ENCODE measurements around the gene SPN.
"Not testable (repeated sequence)": the region's sequence is repeated elsewhere in the genome, so short reads cannot be mapped to it uniquely, and the experiment has no call there.

DNA sequence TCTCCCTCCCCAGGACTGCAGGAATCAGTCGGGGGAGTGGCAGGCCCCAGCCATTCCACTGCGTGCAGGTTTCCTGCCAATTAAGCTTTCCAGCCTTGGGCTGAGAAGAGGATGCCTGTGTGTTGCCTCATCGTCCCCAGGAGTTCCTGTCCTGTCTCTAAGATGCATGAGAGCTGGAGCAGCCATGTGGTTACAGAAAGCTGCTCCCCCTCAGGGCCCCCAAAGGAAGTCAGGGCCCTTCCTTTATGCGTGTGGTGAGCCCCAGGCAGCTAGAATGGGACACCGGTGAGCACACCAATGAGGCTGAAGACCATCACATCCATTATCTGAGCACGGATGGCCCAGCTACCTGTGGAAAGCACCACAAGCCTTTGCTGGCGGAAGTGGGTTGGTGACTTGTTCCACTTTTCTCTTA, 35.4 kb upstream of the SPN start:
- TF ChIP-seq, protein P1, sequence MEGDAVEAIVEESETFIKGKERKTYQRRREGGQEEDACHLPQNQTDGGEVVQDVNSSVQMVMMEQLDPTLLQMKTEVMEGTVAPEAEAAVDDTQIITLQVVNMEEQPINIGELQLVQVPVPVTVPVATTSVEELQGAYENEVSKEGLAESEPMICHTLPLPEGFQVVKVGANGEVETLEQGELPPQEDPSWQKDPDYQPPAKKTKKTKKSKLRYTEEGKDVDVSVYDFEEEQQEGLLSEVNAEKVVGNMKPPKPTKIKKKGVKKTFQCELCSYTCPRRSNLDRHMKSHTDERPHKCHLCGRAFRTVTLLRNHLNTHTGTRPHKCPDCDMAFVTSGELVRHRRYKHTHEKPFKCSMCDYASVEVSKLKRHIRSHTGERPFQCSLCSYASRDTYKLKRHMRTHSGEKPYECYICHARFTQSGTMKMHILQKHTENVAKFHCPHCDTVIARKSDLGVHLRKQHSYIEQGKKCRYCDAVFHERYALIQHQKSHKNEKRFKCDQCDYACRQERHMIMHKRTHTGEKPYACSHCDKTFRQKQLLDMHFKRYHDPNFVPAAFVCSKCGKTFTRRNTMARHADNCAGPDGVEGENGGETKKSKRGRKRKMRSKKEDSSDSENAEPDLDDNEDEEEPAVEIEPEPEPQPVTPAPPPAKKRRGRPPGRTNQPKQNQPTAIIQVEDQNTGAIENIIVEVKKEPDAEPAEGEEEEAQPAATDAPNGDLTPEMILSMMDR (IDR thresholded peaks at IDR 0.05) = not testable (repeated sequence)
- TF ChIP-seq POLR2A, POLR2AphosphoS5, EP300 (IDR thresholded peaks at IDR 0.05): not testable (repeated sequence)

Measured in suprapubic skin (tissue), 4 donors.